HG03575 (cell line): ENCODE measurements around the gene HOXD9.

Source experiments
- ATAC-seq: cut with Tn5 transposase; IDR thresholded peaks from one replicate; pipeline ENCODE4 v1.9.1; 2021; ENCODE audit not compliant: unreplicated experiment, insufficient number of reproducible peaks, low FRiP score; ENCODE audit errors: extremely low read depth

The HOXD9 gene

GRCh38 chr2:176147800-176148496 is 25.4 kb downstream of the HOXD9 start:
- ATAC-seq: no peak

- no peak for ATAC-seq
Observed at GRCh38 chr2:176148751-176149421, 26.4 kb downstream of the HOXD9 start.

- ATAC-seq: no peak
Observed at GRCh38 chr2:176149481-176149938, 27.0 kb downstream of the HOXD9 start.

- ATAC-seq: no peak
Observed at GRCh38 chr2:176149939-176150583, 27.5 kb downstream of the HOXD9 start.

GRCh38 chr2:176150584-176151441 is 28.3 kb downstream of the HOXD9 start:
- ATAC-seq: no peak

- ATAC-seq: no peak
Observed at GRCh38 chr2:176151442-176152287, 29.1 kb downstream of the HOXD9 start, which contains the start of gene HOXD4. HOXD4 (plus strand) TSS chr2:176151550; CDS start chr2:176151634, 84 bp downstream.

GRCh38 chr2:176152350-176153181 is 30.0 kb downstream of the HOXD9 start:
- no peak for ATAC-seq

- no peak for ATAC-seq
Observed at GRCh38 chr2:176154576-176155252, 32.2 kb downstream of the HOXD9 start.

- no peak for ATAC-seq
Observed at GRCh38 chr2:176155356-176156044, 33.0 kb downstream of the HOXD9 start.

GRCh38 chr2:176156301-176156806 is 33.8 kb downstream of the HOXD9 start:
- ATAC-seq: no peak

GRCh38 chr2:176156807-176157498 is 34.4 kb downstream of the HOXD9 start, which contains the start of gene HOXD3:
HOXD3 (plus strand) TSS chr2:176157307; CDS start chr2:176169115, 11,808 bp downstream.
- ATAC-seq: no peak

GRCh38 chr2:176157499-176158185 is 35.1 kb downstream of the HOXD9 start:
- ATAC-seq: no peak

GRCh38 chr2:176158186-176158591 is 35.7 kb downstream of the HOXD9 start:
- no peak for ATAC-seq

GRCh38 chr2:176158855-176159662 is 36.5 kb downstream of the HOXD9 start:
- ATAC-seq: no peak
